Mucosa of descending colon (tissue), 3 donors: ENCODE results near the gene FN3KRP. TPM values are rescaled to one million over a fixed set of nuclear protein-coding genes. Genes with fewer than 3 reads are reported as not detected.

Source experiments
- ATAC-seq: fragments of 200-7000 bp; cut with Tn5 transposase; one replicate; pipeline ENCODE4 v1.9.1; 2020; ENCODE audit warnings: mild to moderate bottlenecking, moderate library complexity
- DNase-seq, 3 donors: peaks; one replicate each; pipeline ENCODE4 v3.0.0-alpha.2; 2020
- H3K36me3 ChIP-seq: fragments of 200-600 bp; one replicate; pipeline ENCODE4 v1.8.0; 2021; ENCODE audit warnings: low read depth, mild to moderate bottlenecking
- H3K4me1 ChIP-seq: fragments of 200-600 bp; one replicate; pipeline ENCODE4 v1.8.0; 2021; ENCODE audit warnings: low read depth, mild to moderate bottlenecking
- H3K4me3 ChIP-seq: fragments of 200-600 bp; one replicate; pipeline ENCODE4 v1.8.0; 2021; ENCODE audit warnings: mild to moderate bottlenecking
- H3K9me3 ChIP-seq: fragments of 200-600 bp; one replicate; pipeline ENCODE4 v1.8.0; 2021; ENCODE audit warnings: mild to moderate bottlenecking
- intact Hi-C, 2 donors: fragments of 100-400 bp; cut with DNase I in 1 of 2; cut with micrococcal nuclease in 1 of 2; formaldehyde crosslinking; loops; one replicate each; pipeline versions ENCODE4 v1.11.0 to v1.11.1; 2022; cut with DNase I, micrococcal nuclease
- total RNA-seq, 3 donors: library from RNA; stranded (reverse); fragmentation: NEBNext Ultra II Directional in 2 of 3; extraction: Animal tissue kit (Norgen Biotek cat#: 25700) in 2 of 3; gene quantifications; one replicate each; pipeline versions ENCODE4 v1.2.1 to v1.2.4, GENCODE V29; 2021 to 2023
- TF ChIP-seq, protein P1 (sequence below): fragments of 200-600 bp; IDR thresholded peaks from one replicate; pipeline ENCODE4 v1.8.0; 2022; ENCODE audit warnings: antibody characterized with exemption, mild to moderate bottlenecking
- donor health status: DM: no; HTN: no; CAD: no; lungs with moderate emphysema.
- donor health status: DM: no; HTN: no; CAD: no.
- donor health status: DM: no; HTN: yes; CAD: no.

The FN3KRP gene
- total RNA-seq, 3 donors from 2014 or later: 30.8 to 36.1 (median 34.8) TPM

GRCh38 chr17:82679586-82680465 is 36.7 kb upstream of the FN3KRP start:
- DNase-seq (peak; percentile 70 to 84 (median 72)), ATAC-seq (peak; percentile 45)
- peaks cover 22% of the 10 kb centered on the region for H3K4me1 ChIP-seq
- TF ChIP-seq, protein P1, sequence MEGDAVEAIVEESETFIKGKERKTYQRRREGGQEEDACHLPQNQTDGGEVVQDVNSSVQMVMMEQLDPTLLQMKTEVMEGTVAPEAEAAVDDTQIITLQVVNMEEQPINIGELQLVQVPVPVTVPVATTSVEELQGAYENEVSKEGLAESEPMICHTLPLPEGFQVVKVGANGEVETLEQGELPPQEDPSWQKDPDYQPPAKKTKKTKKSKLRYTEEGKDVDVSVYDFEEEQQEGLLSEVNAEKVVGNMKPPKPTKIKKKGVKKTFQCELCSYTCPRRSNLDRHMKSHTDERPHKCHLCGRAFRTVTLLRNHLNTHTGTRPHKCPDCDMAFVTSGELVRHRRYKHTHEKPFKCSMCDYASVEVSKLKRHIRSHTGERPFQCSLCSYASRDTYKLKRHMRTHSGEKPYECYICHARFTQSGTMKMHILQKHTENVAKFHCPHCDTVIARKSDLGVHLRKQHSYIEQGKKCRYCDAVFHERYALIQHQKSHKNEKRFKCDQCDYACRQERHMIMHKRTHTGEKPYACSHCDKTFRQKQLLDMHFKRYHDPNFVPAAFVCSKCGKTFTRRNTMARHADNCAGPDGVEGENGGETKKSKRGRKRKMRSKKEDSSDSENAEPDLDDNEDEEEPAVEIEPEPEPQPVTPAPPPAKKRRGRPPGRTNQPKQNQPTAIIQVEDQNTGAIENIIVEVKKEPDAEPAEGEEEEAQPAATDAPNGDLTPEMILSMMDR: no peak
- no peaks in the 10 kb centered on the region for H3K36me3 ChIP-seq
- H3K9me3 ChIP-seq: peaks cover 6% of the 10 kb centered on the region
- intact Hi-C loops: no loop called here
- H3K4me3 ChIP-seq: no peak overlapping the region

DNA sequence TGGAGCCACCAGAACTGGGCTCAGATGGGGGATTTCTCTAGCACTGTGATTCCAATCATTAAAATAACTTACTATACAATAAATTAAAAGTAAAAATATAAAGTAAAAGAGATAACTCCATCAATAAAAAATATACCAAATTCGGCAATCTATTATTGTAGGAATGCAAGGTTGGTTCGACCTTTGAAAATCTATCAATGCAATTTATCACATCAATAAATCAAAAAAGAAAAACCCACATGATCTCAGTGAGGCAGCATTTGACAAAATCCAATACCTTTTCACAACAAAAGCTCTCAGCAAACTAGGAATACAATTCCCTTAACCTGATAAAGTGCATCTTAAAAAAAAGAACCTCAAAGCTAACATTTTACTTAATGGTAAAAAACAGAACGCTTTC is 35.0 kb upstream of the FN3KRP start:
- H3K4me3 ChIP-seq: no peak overlapping the region
- no peaks in the 10 kb centered on the region for H3K36me3 ChIP-seq
- intact Hi-C loops: no loop called here
- peaks cover 6% of the 10 kb centered on the region for H3K9me3 ChIP-seq
- DNase-seq (no peak), ATAC-seq (no peak)
- peaks cover 16% of the 10 kb centered on the region for H3K4me1 ChIP-seq
- TF ChIP-seq, protein P1: no peak

DNA sequence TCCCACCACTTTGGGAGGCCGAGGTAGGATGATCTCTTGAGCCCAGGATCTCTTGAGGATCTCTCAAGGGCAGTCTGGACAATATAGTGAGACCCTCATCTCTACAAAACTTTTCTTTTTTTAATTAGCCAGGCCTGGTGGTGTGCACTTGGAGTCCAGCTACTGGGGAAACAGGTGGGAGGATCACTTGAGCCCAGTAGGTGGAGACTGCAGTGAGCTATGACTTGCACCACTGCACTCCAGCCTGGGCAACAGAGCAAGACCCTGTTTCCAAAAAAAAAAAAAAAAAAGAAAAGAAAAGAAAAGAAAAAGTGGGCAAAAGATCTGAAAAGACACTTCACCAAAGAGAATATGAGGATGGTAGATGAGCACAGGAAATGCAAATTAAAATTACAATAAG is 33.0 kb upstream of the FN3KRP start:
- DNase-seq (peak in 1 of 3 donors; percentile 2), ATAC-seq (no peak)
- Histone ChIP-seq H3K36me3 (no peaks in the 10 kb centered on the region), H3K4me1 (peaks cover 16% of the 10 kb centered on the region), H3K9me3 (peaks cover 6% of the 10 kb centered on the region), H3K4me3 (no peak overlapping the region)
- intact Hi-C loops: no loop called here
- TF ChIP-seq, protein P1: no peak

GRCh38 chr17:82684228-82684841 is 32.2 kb upstream of the FN3KRP start:
- DNase-seq (peak; percentile 79 to 83 (median 79)), ATAC-seq (peak; percentile 94)
- Histone ChIP-seq H3K4me3 (no peak overlapping the region), H3K9me3 (peaks cover 6% of the 10 kb centered on the region), H3K36me3 (no peaks in the 10 kb centered on the region), H3K4me1 (peaks cover 16% of the 10 kb centered on the region)
- TF ChIP-seq, protein P1: no peak
- intact Hi-C loops: no loop called here

DNA sequence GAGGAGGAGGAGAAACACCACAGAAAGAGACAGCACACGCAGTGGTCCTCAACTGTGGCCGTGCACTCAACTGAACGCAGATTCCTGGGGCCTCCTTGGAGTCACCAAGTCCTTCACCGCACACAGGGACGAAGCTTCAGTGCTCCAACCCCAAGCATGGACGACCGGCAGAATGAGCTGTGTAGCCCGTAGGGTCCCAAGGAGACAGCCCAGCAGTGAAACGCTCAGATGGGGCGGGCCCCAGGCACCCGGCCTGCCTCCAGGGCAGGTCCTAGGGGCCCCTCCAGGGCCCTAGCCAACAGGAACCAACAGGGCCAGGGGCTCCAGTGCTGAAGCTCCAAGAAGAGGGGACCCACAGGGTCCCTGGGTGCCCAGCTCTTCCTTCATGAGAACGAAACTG is 31.2 kb upstream of the FN3KRP start:
- intact Hi-C loops: no loop called here
- DNase-seq: peak in 1 of 3 donors; percentile 48

More for the DNA sequence above, 31.2 kb upstream of the FN3KRP start:
- H3K9me3 ChIP-seq: peaks cover 6% of the 10 kb centered on the region
- no peak for ATAC-seq
- H3K4me3 ChIP-seq: no peak overlapping the region
- TF ChIP-seq, protein P1: no peak
- H3K4me1 ChIP-seq: peaks cover 8% of the 10 kb centered on the region
- H3K36me3 ChIP-seq: no peaks in the 10 kb centered on the region
